Astrocyte (in vitro differentiated cells and primary cell): ENCODE data around the gene METRNL. TPM values are rescaled to one million over a fixed set of nuclear protein-coding genes. Genes with fewer than 3 reads are reported as not detected.
"Not testable (repeated sequence)": the region's sequence is repeated elsewhere in the genome, so short reads cannot be mapped to it uniquely, and the experiment has no call there.

Experiments used
- DNase-seq: peaks from one replicate; pipeline ENCODE4 v3.0.0-alpha.2; 2010; ENCODE audit warnings: low read depth
- FAIRE-seq: peaks from 2 replicates; lab custom pipeline; 2011; peaks lifted over from hg19 to GRCh38; lab: Jason Lieb, UNC
- H2AFZ ChIP-seq: 2 replicates; pipeline ENCODE4 v1.6.0; 2012; ENCODE audit warnings: low read depth, low read length, inconsistent platforms
- H3K27ac ChIP-seq: 2 replicates; pipeline ENCODE4 v1.5.1; 2011; ENCODE audit warnings: low read depth, low read length, inconsistent platforms
- H3K27me3 ChIP-seq: 2 replicates; pipeline ENCODE4 v1.6.0; 2011; ENCODE audit warnings: low read length, inconsistent platforms; ENCODE audit not compliant: insufficient read depth
- H3K36me3 ChIP-seq: 2 replicates; pipeline ENCODE4 v1.5.1; 2011; ENCODE audit warnings: low read length, inconsistent platforms; ENCODE audit not compliant: insufficient read depth
- H3K4me1 ChIP-seq: 2 replicates; pipeline ENCODE4 v1.5.1; 2011; ENCODE audit warnings: low read length, inconsistent platforms; ENCODE audit not compliant: insufficient read depth
- H3K4me2 ChIP-seq: 2 replicates; pipeline ENCODE4 v1.6.0; 2012; ENCODE audit warnings: low read length, inconsistent platforms
- H3K4me3 ChIP-seq: 2 replicates; pipeline ENCODE4 v1.5.1; 2011; ENCODE audit warnings: low read depth, mild to moderate bottlenecking, low read length, inconsistent platforms; ENCODE audit not compliant: insufficient read depth
- H3K79me2 ChIP-seq: 2 replicates; pipeline ENCODE4 v1.6.0; 2012; ENCODE audit warnings: mild to moderate bottlenecking, low read length, inconsistent platforms; ENCODE audit not compliant: insufficient read depth
- H3K9ac ChIP-seq: 2 replicates; pipeline ENCODE4 v1.6.0; 2012; ENCODE audit warnings: mild to moderate bottlenecking, low read length, inconsistent platforms
- H3K9me3 ChIP-seq: 2 replicates; pipeline ENCODE4 v1.5.1; 2012; ENCODE audit warnings: low read depth, mild to moderate bottlenecking, low read length, inconsistent platforms; ENCODE audit not compliant: insufficient read depth
- H4K20me1 ChIP-seq: 2 replicates; pipeline ENCODE4 v1.6.0; 2012; ENCODE audit warnings: low read length, inconsistent platforms; ENCODE audit not compliant: insufficient read depth
- H3K27ac Mint-ChIP-seq: one replicate; pipeline ENCODE4 v1.8.0; 2021; ENCODE audit warnings: mild to moderate bottlenecking, mixed read lengths; ENCODE audit not compliant: unreplicated experiment
- H3K27me3 Mint-ChIP-seq: one replicate; pipeline ENCODE4 v1.8.0; 2021; ENCODE audit warnings: low read depth, mixed read lengths; ENCODE audit not compliant: unreplicated experiment
- H3K36me3 Mint-ChIP-seq: one replicate; pipeline ENCODE4 v1.8.0; 2021; ENCODE audit warnings: low read depth, mixed read lengths; ENCODE audit not compliant: unreplicated experiment
- H3K4me1 Mint-ChIP-seq: one replicate; pipeline ENCODE4 v1.8.0; 2021; ENCODE audit warnings: low read depth, mixed read lengths; ENCODE audit not compliant: unreplicated experiment
- H3K4me3 Mint-ChIP-seq: one replicate; pipeline ENCODE4 v1.8.0; 2021; ENCODE audit warnings: mild to moderate bottlenecking, moderate library complexity, mixed read lengths; ENCODE audit not compliant: unreplicated experiment
- H3K9me3 Mint-ChIP-seq: one replicate; pipeline ENCODE4 v1.8.0; 2021; ENCODE audit warnings: mild to moderate bottlenecking, mixed read lengths; ENCODE audit not compliant: unreplicated experiment
- EZH2 ChIP-seq: IDR thresholded peaks from 2 replicates; pipeline ENCODE4 v1.6.1; 2012; ENCODE audit warnings: mild to moderate bottlenecking, low read length, inconsistent platforms; ENCODE audit not compliant: insufficient read depth
- total RNA-seq: library from RNA; stranded (reverse); gene quantifications from 2 replicates; pipeline ENCODE4 v1.2.1, GENCODE V29; 2021
- TF ChIP-seq, protein P1 (sequence below): IDR thresholded peaks from 2 replicates; pipeline ENCODE4 v1.5.1; 2011; ENCODE audit warnings: low read depth, mild to moderate bottlenecking, inconsistent platforms, low read length, moderate library complexity; ENCODE audit not compliant: insufficient read depth

The METRNL gene
- total RNA-seq, 1 donor from 2014 or later: 36.7 TPM

DNA sequence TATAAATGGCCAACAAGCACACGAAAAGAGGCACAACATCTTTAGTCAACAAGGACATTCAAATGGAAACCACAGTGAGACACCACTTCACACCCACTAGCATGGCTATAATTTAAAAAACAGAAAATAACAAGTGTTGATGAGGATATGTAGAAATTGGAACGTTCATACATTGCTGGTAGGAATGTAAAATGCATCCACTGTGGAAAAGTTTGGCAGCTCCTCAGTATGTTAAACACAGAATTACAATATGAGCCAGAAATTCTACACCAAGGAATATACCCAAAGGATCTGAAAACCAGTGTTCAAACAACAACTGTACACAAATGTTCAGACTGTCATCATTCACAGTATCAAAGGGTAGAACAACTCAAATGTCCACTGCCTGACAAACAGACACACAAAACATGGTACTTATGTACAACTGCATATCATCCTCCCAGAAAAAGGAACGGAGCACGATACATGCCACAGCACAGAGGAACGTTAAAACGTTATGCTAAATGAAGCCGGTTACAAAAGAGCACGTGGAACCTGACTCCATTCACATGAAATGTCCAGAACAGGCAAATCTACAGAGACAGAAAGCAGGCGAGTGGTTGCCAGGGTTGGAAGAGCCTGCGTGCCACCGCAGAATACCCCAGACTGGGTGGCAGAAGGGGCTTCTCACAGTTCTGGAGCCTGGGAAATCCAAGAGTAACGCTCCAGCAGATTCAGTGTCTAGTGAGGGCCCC is 32.8 kb upstream of the METRNL start:
- peaks cover 8% of the 10 kb centered on the region for H3K36me3 ChIP-seq
- peak; percentile 17 for FAIRE-seq
- DNase-seq: no peak
- H3K9me3 Mint-ChIP-seq: peaks cover 13% of the 10 kb centered on the region
- H3K4me2 ChIP-seq: no peak overlapping the region
- H3K79me2 ChIP-seq: peaks cover 5% of the 10 kb centered on the region
- H3K27ac ChIP-seq: no peak overlapping the region
- no peaks in the 10 kb centered on the region for H3K27me3 ChIP-seq
- no peak overlapping the region for H3K4me3 Mint-ChIP-seq
- no peak overlapping the region for H2AFZ ChIP-seq
- no peaks in the 10 kb centered on the region for H3K27me3 Mint-ChIP-seq
- no peak for TF ChIP-seq EZH2
- TF ChIP-seq, protein P1, sequence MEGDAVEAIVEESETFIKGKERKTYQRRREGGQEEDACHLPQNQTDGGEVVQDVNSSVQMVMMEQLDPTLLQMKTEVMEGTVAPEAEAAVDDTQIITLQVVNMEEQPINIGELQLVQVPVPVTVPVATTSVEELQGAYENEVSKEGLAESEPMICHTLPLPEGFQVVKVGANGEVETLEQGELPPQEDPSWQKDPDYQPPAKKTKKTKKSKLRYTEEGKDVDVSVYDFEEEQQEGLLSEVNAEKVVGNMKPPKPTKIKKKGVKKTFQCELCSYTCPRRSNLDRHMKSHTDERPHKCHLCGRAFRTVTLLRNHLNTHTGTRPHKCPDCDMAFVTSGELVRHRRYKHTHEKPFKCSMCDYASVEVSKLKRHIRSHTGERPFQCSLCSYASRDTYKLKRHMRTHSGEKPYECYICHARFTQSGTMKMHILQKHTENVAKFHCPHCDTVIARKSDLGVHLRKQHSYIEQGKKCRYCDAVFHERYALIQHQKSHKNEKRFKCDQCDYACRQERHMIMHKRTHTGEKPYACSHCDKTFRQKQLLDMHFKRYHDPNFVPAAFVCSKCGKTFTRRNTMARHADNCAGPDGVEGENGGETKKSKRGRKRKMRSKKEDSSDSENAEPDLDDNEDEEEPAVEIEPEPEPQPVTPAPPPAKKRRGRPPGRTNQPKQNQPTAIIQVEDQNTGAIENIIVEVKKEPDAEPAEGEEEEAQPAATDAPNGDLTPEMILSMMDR: no peak
- peaks cover 15% of the 10 kb centered on the region for H3K36me3 Mint-ChIP-seq
- peaks cover 11% of the 10 kb centered on the region for H3K4me1 ChIP-seq
- no peak overlapping the region for H3K9ac ChIP-seq
- no peaks in the 10 kb centered on the region for H4K20me1 ChIP-seq
- peaks cover 6% of the 10 kb centered on the region for H3K9me3 ChIP-seq
- H3K4me3 ChIP-seq: no peak overlapping the region
- no peak overlapping the region for H3K27ac Mint-ChIP-seq
- peaks cover 9% of the 10 kb centered on the region for H3K4me1 Mint-ChIP-seq

DNA sequence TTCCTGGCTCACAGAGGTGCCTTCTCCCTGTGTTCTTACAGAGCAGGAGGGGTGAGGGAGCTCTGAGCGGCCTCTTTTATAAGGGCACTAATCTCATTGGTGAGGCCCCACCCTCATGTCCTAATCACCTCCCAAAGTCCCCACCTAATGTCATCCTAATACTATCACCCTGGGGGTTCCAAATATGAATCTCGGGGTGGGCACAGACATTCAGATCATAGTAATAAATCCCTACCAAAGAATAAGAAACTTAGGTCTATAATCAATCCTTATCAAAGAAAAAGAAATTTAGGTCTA is 32.3 kb upstream of the METRNL start:
- FAIRE-seq: no peak
- no peaks in the 10 kb centered on the region for H3K27me3 Mint-ChIP-seq
- no peaks in the 10 kb centered on the region for H4K20me1 ChIP-seq
- H3K27ac Mint-ChIP-seq: no peak overlapping the region
- no peak overlapping the region for H3K4me3 ChIP-seq
- H3K4me3 Mint-ChIP-seq: no peak overlapping the region
- H3K9me3 ChIP-seq: peaks cover 4% of the 10 kb centered on the region
- peaks cover 8% of the 10 kb centered on the region for H3K36me3 ChIP-seq
- H2AFZ ChIP-seq: no peak overlapping the region
- no peak overlapping the region for H3K4me2 ChIP-seq
- H3K4me1 ChIP-seq: peaks cover 14% of the 10 kb centered on the region
- H3K9me3 Mint-ChIP-seq: peaks cover 12% of the 10 kb centered on the region
- H3K36me3 Mint-ChIP-seq: peaks cover 13% of the 10 kb centered on the region
- peaks cover 9% of the 10 kb centered on the region for H3K4me1 Mint-ChIP-seq
- H3K79me2 ChIP-seq: peaks cover 5% of the 10 kb centered on the region
- H3K9ac ChIP-seq: no peak overlapping the region
- no peak for DNase-seq
- no peaks in the 10 kb centered on the region for H3K27me3 ChIP-seq
- H3K27ac ChIP-seq: no peak overlapping the region
- TF ChIP-seq EZH2: no peak
- TF ChIP-seq, protein P1: no peak

DNA sequence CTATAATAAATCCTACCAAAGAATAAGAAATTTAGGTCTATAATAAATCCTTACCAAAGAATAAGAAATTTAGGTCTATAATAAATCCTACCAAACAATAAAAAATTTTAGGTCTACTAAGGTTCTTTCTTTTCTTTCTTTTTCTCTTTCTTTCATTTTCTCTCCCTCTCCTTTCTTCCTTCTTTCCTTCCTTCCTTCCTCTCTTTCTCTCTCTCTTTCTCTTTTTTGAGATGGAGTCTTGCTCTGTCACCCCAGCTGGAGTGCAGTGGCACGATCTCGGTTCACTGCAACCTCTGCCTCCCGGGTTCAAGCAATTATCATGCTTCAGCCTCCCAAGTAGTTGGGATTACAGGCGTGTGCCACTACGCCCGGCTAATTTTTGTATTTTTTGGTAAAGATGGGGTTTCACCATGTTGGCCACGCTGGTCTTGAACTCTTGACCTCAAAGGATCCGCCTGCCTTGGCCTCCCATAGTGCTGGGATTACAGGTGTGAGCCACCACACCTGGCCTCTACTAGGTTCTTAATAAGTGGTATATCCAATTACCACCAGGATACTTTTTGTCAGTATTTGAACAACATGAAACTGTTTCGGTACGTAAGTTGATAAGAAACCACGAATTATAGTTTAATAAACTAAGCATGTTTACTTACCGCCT is 31.5 kb upstream of the METRNL start:
- peak overlapping the region; percentile 0 for H3K9ac ChIP-seq
- H3K4me3 ChIP-seq, H3K27me3 Mint-ChIP-seq, H4K20me1 ChIP-seq, H3K27me3 ChIP-seq, H3K4me3 Mint-ChIP-seq, FAIRE-seq, H3K4me1 Mint-ChIP-seq, H3K36me3 Mint-ChIP-seq, H3K79me2 ChIP-seq, H3K36me3 ChIP-seq, DNase-seq, H3K9me3 ChIP-seq, H3K9me3 Mint-ChIP-seq: not testable (repeated sequence)
- peak overlapping the region; percentile 76 for H3K27ac ChIP-seq
- H3K4me2 ChIP-seq: peak overlapping the region; percentile 69
- H2AFZ ChIP-seq: peak overlapping the region; percentile 59
- peak overlapping the region; percentile 92 for H3K27ac Mint-ChIP-seq
- H3K4me1 ChIP-seq: peaks cover 17% of the 10 kb centered on the region
